Right ventricle myocardium inferior (tissue), 1 donor: Measurements from ENCODE around the gene DDX54. TPM values are rescaled to one million over a fixed set of nuclear protein-coding genes. Genes with fewer than 3 reads are reported as not detected.

Experiments
- ATAC-seq: fragments of 200-7000 bp; cut with Tn5 transposase; one replicate; pipeline ENCODE4 v1.9.1; 2020; ENCODE audit warnings: mild to moderate bottlenecking, moderate library complexity
- DNase-seq: peaks from one replicate; pipeline ENCODE4 v3.0.0; 2021; ENCODE audit errors: missing footprints
- intact Hi-C: fragments of 100-400 bp; cut with DNase I; formaldehyde crosslinking; loops from one replicate; pipeline ENCODE4 v1.11.0; 2022
- total RNA-seq: library from RNA; stranded (reverse); fragmentation: NEBNext Ultra II Directional; extraction: Animal tissue kit (Norgen Biotek cat#: 25700); gene quantifications from one replicate; pipeline ENCODE4 v1.2.1, GENCODE V29; 2021
- donor health status: DM: no; HTN: yes; CAD: no; lungs with severe emphysema.

DDX54 gene
- total RNA-seq, 1 donor from 2014 or later = 38.5 TPM

GRCh38 chr12:113197518-113198077, 12.3 kb upstream of the DDX54 start:
- intact Hi-C loops = loop anchor here (5.0 kb wide), 1 partner anchor 100 kb away; no protein-coding TSS in a partner anchor
- ATAC-seq (no peak), DNase-seq (no peak)

GRCh38 chr12:113196990-113197389, 11.7 kb upstream of the DDX54 start:
- peak; percentile 75 for DNase-seq
- ATAC-seq = peak; percentile 91
- intact Hi-C loops = loop anchor here (5.0 kb wide), 1 partner anchor 100 kb away; no protein-coding TSS in a partner anchor

GRCh38 chr12:113196582-113196981, 11.3 kb upstream of the DDX54 start:
- ATAC-seq = peak; percentile 15
- intact Hi-C loops = loop anchor here (5.0 kb wide), 1 partner anchor 101 kb away; no protein-coding TSS in a partner anchor
- DNase-seq = no peak

GRCh38 chr12:113195598-113195997, 10.3 kb upstream of the DDX54 start:
- ATAC-seq = no peak
- intact Hi-C loops = loop anchor here (5.0 kb wide), 1 partner anchor 102 kb away; no protein-coding TSS in a partner anchor

GRCh38 chr12:113194971-113195391, 9.7 kb upstream of the DDX54 start:
- DNase-seq = no peak
- intact Hi-C loops = loop anchor here (5.0 kb wide), 1 partner anchor 102 kb away; no protein-coding TSS in a partner anchor
- ATAC-seq = no peak

More at GRCh38 chr12:113195598-113195997, 10.3 kb upstream of the DDX54 start:
- no peak for DNase-seq

- intact Hi-C loops = no loop called here
- ATAC-seq (no peak), DNase-seq (no peak)
These were observed 5.9 kb upstream of the DDX54 start for GRCh38 chr12:113191227-113191626.

GRCh38 chr12:113190761-113191160, 5.5 kb upstream of the DDX54 start:
- ATAC-seq (no peak), DNase-seq (no peak)
- intact Hi-C loops = no loop called here

GRCh38 chr12:113189361-113189760, 4.1 kb upstream of the DDX54 start:
- DNase-seq = no peak
- intact Hi-C loops = no loop called here

GRCh38 chr12:113186666-113187325, 1.5 kb upstream of the DDX54 start:
- ATAC-seq (no peak), DNase-seq (no peak)
- intact Hi-C loops = no loop called here

More at GRCh38 chr12:113189361-113189760, 4.1 kb upstream of the DDX54 start:
- no peak for ATAC-seq

- DNase-seq = no peak
- intact Hi-C loops = no loop called here
- no peak for ATAC-seq
These were observed 721 bp upstream of the DDX54 start for GRCh38 chr12:113186033-113186365.

GRCh38 chr12:113184900-113185179, 438 bp downstream of the DDX54 start:
- intact Hi-C loops = no loop called here
- DNase-seq = peak; percentile 93
- ATAC-seq = peak; percentile 92

- intact Hi-C loops = no loop called here
- ATAC-seq (peak; percentile 47), DNase-seq (peak; percentile 78)
These were observed 979 bp downstream of the DDX54 start for GRCh38 chr12:113184098-113184899.

GRCh38 chr12:113183030-113183589, 2.2 kb downstream of the DDX54 start:
- intact Hi-C loops = no loop called here

GRCh38 chr12:113181975-113182374, 3.3 kb downstream of the DDX54 start:
- ATAC-seq (no peak), DNase-seq (no peak)
- intact Hi-C loops = no loop called here

More at GRCh38 chr12:113183030-113183589, 2.2 kb downstream of the DDX54 start:
- DNase-seq = no peak
- no peak for ATAC-seq

GRCh38 chr12:113180333-113180732, 4.9 kb downstream of the DDX54 start:
- intact Hi-C loops = no loop called here
- DNase-seq (no peak), ATAC-seq (no peak)

- DNase-seq = no peak
- ATAC-seq = no peak
- intact Hi-C loops = no loop called here
These were observed 6.3 kb downstream of the DDX54 start for GRCh38 chr12:113179023-113179422.

- ATAC-seq (peak; percentile 69), DNase-seq (peak; percentile 84)
- intact Hi-C loops = loop anchor here (1.0 kb wide), 1 partner anchor 126 kb away; no protein-coding TSS in a partner anchor
These were observed 10.6 kb downstream of the DDX54 start for GRCh38 chr12:113174461-113175384.

GRCh38 chr12:113173081-113173698, 12.1 kb downstream of the DDX54 start:
- intact Hi-C loops = no loop called here
- no peak for DNase-seq
- ATAC-seq = no peak
